Peyer's patch (tissue), 4 donors: ENCODE data around the gene FIGN. TPM values are rescaled to one million over a fixed set of nuclear protein-coding genes. Genes with fewer than 3 reads are reported as not detected.

Experiments
- DNase-seq, 3 donors: peaks; one replicate each; pipeline ENCODE4 v3.0.0-alpha.2; 2017 to 2019
- H3K27ac ChIP-seq, 4 donors: fragments of 200-600 bp; sonication (generic); one replicate each; pipeline ENCODE4 v1.5.1; 2016 to 2019
- H3K27me3 ChIP-seq, 2 donors: fragments of 200-600 bp; sonication (generic); one replicate each; pipeline ENCODE4 v1.5.1; 2019
- H3K36me3 ChIP-seq, 3 donors: fragments of 200-600 bp; sonication (generic); one replicate each; pipeline ENCODE4 v1.5.1; 2016 to 2019
- H3K4me1 ChIP-seq, 4 donors: fragments of 200-600 bp; sonication (generic); one replicate each; pipeline ENCODE4 v1.5.1; 2016 to 2019
- H3K4me3 ChIP-seq, 4 donors: fragments of 200-600 bp; sonication (generic); 1 replicate in 3 of 4; 2 replicates in 1 of 4; pipeline ENCODE4 v1.5.1; 2016 to 2019; ENCODE audit warnings: mild to moderate bottlenecking in 1 of 4
- H3K9me3 ChIP-seq, 4 donors: fragments of 200-600 bp; sonication (generic); one replicate each; pipeline ENCODE4 v1.5.1; 2016 to 2019; ENCODE audit warnings: mild to moderate bottlenecking in 1 of 4
- POLR2A ChIP-seq, 2 donors: fragments of 450-650 bp; IDR thresholded peaks; one replicate each; pipeline ENCODE4 v1.5.1; 2017; ENCODE audit warnings: antibody characterized with exemption in 2 of 2, mild to moderate bottlenecking in 2 of 2, moderate library complexity in 2 of 2
- total RNA-seq, 4 donors: library from RNA; depleted of rRNA; stranded (reverse); fragments of >200 nt; gene quantifications; one replicate each; pipeline ENCODE4 v1.1.0, GENCODE V29; 2016
- TF ChIP-seq, protein P1 (sequence below), 6 experiments: fragments of 450-650 bp in 4 of 6; fragments of 200-600 bp in 2 of 6; sonication (generic) in 1 of 6; IDR thresholded peaks; one replicate each; pipeline ENCODE4 v1.5.1; 2017 to 2019; ENCODE audit warnings: antibody characterized with exemption in 6 of 6, mild to moderate bottlenecking in 3 of 6, moderate library complexity in 1 of 6

FIGN gene
- total RNA-seq, 4 donors from 2014 or later: 0.53 to 8.3 (median 0.95) TPM

DNA sequence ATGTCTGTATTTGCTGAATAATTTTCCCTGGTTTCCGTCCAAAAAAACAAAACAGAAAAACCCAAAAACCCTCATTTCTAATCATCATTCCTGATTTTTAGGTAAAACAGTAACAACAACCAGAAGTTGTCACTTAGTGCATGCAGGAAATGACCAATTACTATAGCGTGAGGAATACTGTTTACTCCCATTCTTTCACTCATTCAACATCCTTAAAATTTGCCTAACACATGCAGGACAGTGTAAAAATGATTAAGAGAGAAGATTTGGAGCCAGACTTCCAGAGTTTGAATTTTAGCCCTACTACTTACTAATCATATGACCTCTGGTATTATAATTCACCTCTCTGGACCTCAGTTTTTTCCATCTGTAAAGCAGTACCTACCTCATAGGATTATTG, 83.1 kb downstream of the FIGN start:
- Histone ChIP-seq H3K4me1 (no peaks in the 10 kb centered on the region), H3K4me3 (no peak overlapping the region), H3K27ac (no peak overlapping the region), H3K27me3 (no peaks in the 10 kb centered on the region), H3K9me3 (no peaks in the 10 kb centered on the region), H3K36me3 (no peaks in the 10 kb centered on the region)
- DNase-seq: no peak
- TF ChIP-seq, protein P1, sequence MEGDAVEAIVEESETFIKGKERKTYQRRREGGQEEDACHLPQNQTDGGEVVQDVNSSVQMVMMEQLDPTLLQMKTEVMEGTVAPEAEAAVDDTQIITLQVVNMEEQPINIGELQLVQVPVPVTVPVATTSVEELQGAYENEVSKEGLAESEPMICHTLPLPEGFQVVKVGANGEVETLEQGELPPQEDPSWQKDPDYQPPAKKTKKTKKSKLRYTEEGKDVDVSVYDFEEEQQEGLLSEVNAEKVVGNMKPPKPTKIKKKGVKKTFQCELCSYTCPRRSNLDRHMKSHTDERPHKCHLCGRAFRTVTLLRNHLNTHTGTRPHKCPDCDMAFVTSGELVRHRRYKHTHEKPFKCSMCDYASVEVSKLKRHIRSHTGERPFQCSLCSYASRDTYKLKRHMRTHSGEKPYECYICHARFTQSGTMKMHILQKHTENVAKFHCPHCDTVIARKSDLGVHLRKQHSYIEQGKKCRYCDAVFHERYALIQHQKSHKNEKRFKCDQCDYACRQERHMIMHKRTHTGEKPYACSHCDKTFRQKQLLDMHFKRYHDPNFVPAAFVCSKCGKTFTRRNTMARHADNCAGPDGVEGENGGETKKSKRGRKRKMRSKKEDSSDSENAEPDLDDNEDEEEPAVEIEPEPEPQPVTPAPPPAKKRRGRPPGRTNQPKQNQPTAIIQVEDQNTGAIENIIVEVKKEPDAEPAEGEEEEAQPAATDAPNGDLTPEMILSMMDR (IDR thresholded peaks at IDR 0.05): no peak
- no peak for TF ChIP-seq POLR2A (IDR thresholded peaks at IDR 0.05)

DNA sequence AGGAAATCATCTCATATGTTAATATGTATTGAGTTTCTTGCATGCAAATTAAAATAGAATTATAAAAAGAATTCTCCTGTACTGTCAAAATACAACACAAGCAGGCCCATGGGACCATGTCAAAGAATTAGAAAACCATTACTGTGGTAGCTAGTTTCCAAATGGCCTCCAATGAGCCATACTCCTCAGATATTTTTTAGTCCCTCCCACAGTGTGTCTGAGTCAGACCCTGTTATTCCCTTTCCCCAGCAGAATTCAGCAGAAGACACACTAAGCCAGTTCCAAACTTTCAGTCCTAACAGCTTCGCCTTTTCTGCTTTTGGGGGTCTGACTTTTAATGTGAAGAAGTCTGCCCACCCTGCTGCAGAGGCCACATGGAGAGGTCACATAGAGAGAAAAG, 86.7 kb downstream of the FIGN start:
- H3K27ac ChIP-seq: no peak overlapping the region
- DNase-seq: no peak
- no peak overlapping the region for H3K4me3 ChIP-seq
- no peaks in the 10 kb centered on the region for H3K4me1 ChIP-seq
- no peaks in the 10 kb centered on the region for H3K9me3 ChIP-seq
- TF ChIP-seq POLR2A (IDR thresholded peaks at IDR 0.05): no peak
- TF ChIP-seq, protein P1 (IDR thresholded peaks at IDR 0.05): no peak
- H3K27me3 ChIP-seq: no peaks in the 10 kb centered on the region
- H3K36me3 ChIP-seq: no peaks in the 10 kb centered on the region

DNA sequence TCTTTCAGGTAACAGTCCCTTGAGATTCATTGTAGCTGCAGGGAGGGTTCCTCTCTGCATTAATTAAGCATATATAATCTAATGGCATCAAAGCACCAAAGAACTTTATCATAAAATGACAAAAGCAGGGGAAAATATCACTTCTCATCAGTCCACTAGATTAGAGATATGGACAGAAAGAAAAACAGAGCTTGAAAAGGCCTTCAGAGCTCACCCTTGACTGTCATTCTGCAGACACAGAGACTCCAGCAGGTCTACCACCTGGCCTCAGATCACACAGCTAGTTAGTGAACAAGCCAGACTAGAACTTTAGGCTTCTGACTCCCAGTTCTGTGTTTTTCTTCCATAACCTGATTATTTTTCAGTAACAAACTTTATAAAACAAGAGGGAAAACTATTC, 88.5 kb downstream of the FIGN start:
- no peaks in the 10 kb centered on the region for H3K36me3 ChIP-seq

DNA sequence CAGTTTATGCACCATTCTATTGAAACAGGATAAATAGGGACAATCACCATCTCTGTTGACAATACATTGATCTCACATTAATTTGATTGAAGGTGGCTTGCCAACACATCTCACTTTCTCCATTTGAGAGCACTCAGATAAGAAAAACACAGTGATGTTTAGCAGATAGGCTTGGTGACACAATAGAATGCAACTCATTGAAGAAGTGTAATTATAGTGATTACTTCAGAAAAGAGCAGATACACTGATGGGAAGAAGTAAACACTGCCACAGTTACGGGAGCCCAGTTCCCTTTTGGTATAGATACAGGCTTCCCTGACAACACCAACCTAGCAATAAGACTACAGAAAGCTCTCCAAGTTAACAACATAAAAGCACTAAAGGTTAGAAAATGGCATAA, 89.1 kb downstream of the FIGN start:
- no peaks in the 10 kb centered on the region for H3K9me3 ChIP-seq
- TF ChIP-seq POLR2A (IDR thresholded peaks at IDR 0.05): no peak
- TF ChIP-seq, protein P1 (IDR thresholded peaks at IDR 0.05): no peak
- H3K4me3 ChIP-seq: no peak overlapping the region
- H3K27ac ChIP-seq: no peak overlapping the region
- H3K4me1 ChIP-seq: no peaks in the 10 kb centered on the region
- no peaks in the 10 kb centered on the region for H3K36me3 ChIP-seq
- no peaks in the 10 kb centered on the region for H3K27me3 ChIP-seq
- no peak for DNase-seq

More for the DNA sequence above, 88.5 kb downstream of the FIGN start:
- no peak for DNase-seq
- Histone ChIP-seq H3K4me1 (no peaks in the 10 kb centered on the region), H3K9me3 (no peaks in the 10 kb centered on the region), H3K27me3 (no peaks in the 10 kb centered on the region), H3K4me3 (no peak overlapping the region), H3K27ac (no peak overlapping the region)
- TF ChIP-seq POLR2A (IDR thresholded peaks at IDR 0.05): no peak

DNA sequence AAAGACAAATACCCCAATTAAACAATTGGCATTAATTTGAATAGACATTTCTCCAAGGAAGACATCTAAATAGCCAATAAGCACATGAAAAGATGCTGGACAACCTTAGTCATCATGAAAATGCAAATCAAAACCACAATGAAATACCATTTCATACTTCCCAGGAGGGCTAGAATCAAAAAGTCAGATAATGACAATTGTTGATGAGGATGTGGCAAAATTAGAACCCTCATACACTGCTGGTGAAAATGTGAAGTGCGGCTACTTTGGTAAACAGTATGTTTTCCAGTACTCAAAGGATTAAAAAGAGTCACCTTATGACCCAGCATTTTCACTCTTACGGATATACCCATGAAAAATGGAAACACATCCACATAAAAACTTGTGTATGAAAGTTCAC, 91.6 kb downstream of the FIGN start:
- Histone ChIP-seq H3K4me3 (no peak overlapping the region), H3K27me3 (no peaks in the 10 kb centered on the region), H3K9me3 (no peaks in the 10 kb centered on the region), H3K27ac (no peak overlapping the region), H3K4me1 (no peaks in the 10 kb centered on the region), H3K36me3 (no peaks in the 10 kb centered on the region)
- DNase-seq: no peak
- TF ChIP-seq POLR2A (IDR thresholded peaks at IDR 0.05): no peak

DNA sequence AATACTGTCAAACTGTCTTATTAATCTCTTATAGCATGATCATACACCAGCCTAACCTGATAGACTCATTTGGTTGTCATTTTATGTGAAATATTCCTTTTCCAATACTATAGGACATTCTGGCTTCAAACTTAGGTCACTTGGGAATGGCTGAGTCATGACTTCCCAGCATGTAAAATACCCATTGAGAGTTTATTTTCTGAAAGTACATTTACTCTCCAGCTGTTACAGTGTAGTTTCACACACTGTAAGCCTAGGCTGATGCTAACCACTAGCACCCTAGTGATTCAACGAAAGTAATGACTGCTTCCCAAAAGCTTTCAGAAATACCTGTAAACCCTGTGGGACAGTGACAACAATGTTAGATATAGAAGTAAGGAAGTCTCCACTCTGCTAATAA, 93.8 kb downstream of the FIGN start:
- Histone ChIP-seq H3K27me3 (no peaks in the 10 kb centered on the region), H3K27ac (no peak overlapping the region), H3K36me3 (no peaks in the 10 kb centered on the region), H3K4me3 (no peak overlapping the region), H3K9me3 (no peaks in the 10 kb centered on the region), H3K4me1 (no peaks in the 10 kb centered on the region)
- no peak for DNase-seq
- TF ChIP-seq, protein P1 (IDR thresholded peaks at IDR 0.05): no peak
- no peak for TF ChIP-seq POLR2A (IDR thresholded peaks at IDR 0.05)

DNA sequence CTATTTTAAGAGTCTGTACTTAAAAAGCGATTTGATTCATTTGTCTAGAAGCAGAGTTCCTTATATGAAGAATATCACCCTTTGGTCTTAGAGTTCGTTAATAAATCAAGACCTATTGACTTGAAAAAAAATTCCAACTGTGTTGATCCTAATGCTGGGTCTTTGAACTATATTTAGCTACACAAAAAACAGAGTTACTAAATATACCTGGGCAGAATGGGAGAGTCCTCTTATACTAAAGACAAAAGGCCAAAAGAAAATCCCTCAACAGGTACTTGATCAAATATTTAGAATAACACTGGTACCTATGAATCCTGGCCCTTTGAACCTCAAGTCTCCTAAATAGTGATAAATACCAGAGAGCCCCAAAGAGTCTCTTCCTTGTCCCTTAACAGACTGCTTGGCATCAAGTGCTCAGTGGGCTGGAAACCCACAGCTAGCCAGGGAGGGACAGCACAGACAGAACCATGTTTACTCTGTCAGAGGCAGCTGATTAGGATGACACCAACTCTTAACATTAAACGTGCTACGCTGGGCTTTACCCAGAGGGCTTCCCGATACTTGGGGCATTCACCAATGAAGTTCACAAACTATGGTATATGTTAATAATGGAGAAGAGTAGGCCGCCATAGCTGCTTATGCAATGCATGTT, 95.1 kb downstream of the FIGN start:
- Histone ChIP-seq H3K36me3 (no peaks in the 10 kb centered on the region), H3K4me1 (no peaks in the 10 kb centered on the region), H3K27me3 (no peaks in the 10 kb centered on the region), H3K9me3 (no peaks in the 10 kb centered on the region), H3K27ac (no peak overlapping the region), H3K4me3 (no peak overlapping the region)
- no peak for DNase-seq
- TF ChIP-seq, protein P1 (IDR thresholded peaks at IDR 0.05): no peak
- TF ChIP-seq POLR2A (IDR thresholded peaks at IDR 0.05): no peak
